Occipital lobe (tissue), 2 donors: ENCODE measurements around the gene SLCO3A1. TPM values are rescaled to one million over a fixed set of nuclear protein-coding genes. Genes with fewer than 3 reads are reported as not detected.

ENCODE experiments used
- DNase-seq: peaks from one replicate; lab custom pipeline; 2025; lab: John Stamatoyannopoulos, UW
- total RNA-seq: library from RNA; depleted of rRNA; stranded (reverse); fragments of >200 nt; gene quantifications from one replicate; pipeline ENCODE4 v1.2.3, GENCODE V29; 2014

Gene SLCO3A1
- total RNA-seq, 1 donor from 2014 or later: 9.8 TPM

- no peak for DNase-seq
Observed at GRCh38 chr15:91881569-91882297, 28.2 kb downstream of the SLCO3A1 start.

- peak; percentile 29 for DNase-seq
Observed at GRCh38 chr15:91882858-91883586, 29.5 kb downstream of the SLCO3A1 start.

- no peak for DNase-seq
Observed at GRCh38 chr15:91884606-91885005, 31.1 kb downstream of the SLCO3A1 start.

GRCh38 chr15:91885054-91885453 lies 31.5 kb downstream of the SLCO3A1 start:
- no peak for DNase-seq

- DNase-seq: no peak
Observed at GRCh38 chr15:91885714-91886270, 32.3 kb downstream of the SLCO3A1 start.

- no peak for DNase-seq
Observed at GRCh38 chr15:91886878-91887277, 33.4 kb downstream of the SLCO3A1 start.

- peak; percentile 70 for DNase-seq
Observed at GRCh38 chr15:91887321-91887720, 33.8 kb downstream of the SLCO3A1 start.

- no peak for DNase-seq
Observed at GRCh38 chr15:91887921-91888373, 34.4 kb downstream of the SLCO3A1 start.

- no peak for DNase-seq
Observed at GRCh38 chr15:91889111-91889815, 35.8 kb downstream of the SLCO3A1 start.

GRCh38 chr15:91890614-91891013 lies 37.1 kb downstream of the SLCO3A1 start:
- DNase-seq: no peak

GRCh38 chr15:91891101-91891500 lies 37.6 kb downstream of the SLCO3A1 start:
- DNase-seq: no peak

GRCh38 chr15:91891788-91892345 lies 38.4 kb downstream of the SLCO3A1 start:
- DNase-seq: no peak

GRCh38 chr15:91892436-91892835 lies 38.9 kb downstream of the SLCO3A1 start:
- DNase-seq: no peak

- no peak for DNase-seq
Observed at GRCh38 chr15:91894606-91895005, 41.1 kb downstream of the SLCO3A1 start.

- DNase-seq: no peak
Observed at GRCh38 chr15:91895051-91895450, 41.5 kb downstream of the SLCO3A1 start.

- DNase-seq: no peak
Observed at GRCh38 chr15:91896341-91897055, 43.0 kb downstream of the SLCO3A1 start.

- no peak for DNase-seq
Observed at GRCh38 chr15:91897585-91898372, 44.3 kb downstream of the SLCO3A1 start.

GRCh38 chr15:91898843-91899242 lies 45.3 kb downstream of the SLCO3A1 start:
- DNase-seq: no peak

GRCh38 chr15:91904942-91905341 lies 51.4 kb downstream of the SLCO3A1 start:
- DNase-seq: no peak

- DNase-seq: no peak
Observed at GRCh38 chr15:91908391-91908790, 54.9 kb downstream of the SLCO3A1 start.
